ENCODE measurements around the gene RAB3C.
"Not testable (repeated sequence)": the region's sequence is repeated elsewhere in the genome, so short reads cannot be mapped to it uniquely, and the experiment has no call there.

The RAB3C gene

GRCh38 chr5:58675341-58675740, 92.5 kb downstream of the RAB3C start:
- no peak for DNase-seq (ENCODE audit: low spot score)

- no peak for DNase-seq (ENCODE audit: low spot score)
Observed at GRCh38 chr5:58677650-58678049, 94.8 kb downstream of the RAB3C start.

GRCh38 chr5:58680503-58680902, 97.6 kb downstream of the RAB3C start:
- DNase-seq (ENCODE audit: low spot score), result no peak

GRCh38 chr5:58681943-58682342, 99.1 kb downstream of the RAB3C start:
- no peak for DNase-seq (ENCODE audit: low spot score)

GRCh38 chr5:58683567-58683966, 100.7 kb downstream of the RAB3C start:
- DNase-seq (ENCODE audit: low spot score), result no peak

GRCh38 chr5:58687079-58687478, 104.2 kb downstream of the RAB3C start:
- DNase-seq (ENCODE audit: low spot score), result no peak

GRCh38 chr5:58687595-58687994, 104.7 kb downstream of the RAB3C start:
- no peak for DNase-seq (ENCODE audit: low spot score)

- not testable (repeated sequence) for DNase-seq (ENCODE audit: low spot score)
Observed at GRCh38 chr5:58699088-58699761, 116.3 kb downstream of the RAB3C start.

- no peak for DNase-seq (ENCODE audit: low spot score)
Observed at GRCh38 chr5:58699762-58700118, 116.9 kb downstream of the RAB3C start.

GRCh38 chr5:58703925-58704555, 121.2 kb downstream of the RAB3C start:
- no peak for DNase-seq (ENCODE audit: low spot score)

GRCh38 chr5:58706736-58707135, 123.9 kb downstream of the RAB3C start:
- no peak for DNase-seq (ENCODE audit: low spot score)

- no peak for DNase-seq (ENCODE audit: low spot score)
Observed at GRCh38 chr5:58708456-58708855, 125.6 kb downstream of the RAB3C start.

GRCh38 chr5:58710425-58710824, 127.5 kb downstream of the RAB3C start:
- not testable (repeated sequence) for DNase-seq (ENCODE audit: low spot score)

- DNase-seq (ENCODE audit: low spot score), result no peak
Observed at GRCh38 chr5:58710871-58711270, 128.0 kb downstream of the RAB3C start.

- DNase-seq (ENCODE audit: low spot score), result no peak
Observed at GRCh38 chr5:58711965-58712364, 129.1 kb downstream of the RAB3C start.

GRCh38 chr5:58714046-58714445, 131.2 kb downstream of the RAB3C start:
- no peak for DNase-seq (ENCODE audit: low spot score)

- no peak for DNase-seq (ENCODE audit: low spot score)
Observed at GRCh38 chr5:58715997-58716656, 133.3 kb downstream of the RAB3C start.

GRCh38 chr5:58716713-58717112, 133.8 kb downstream of the RAB3C start:
- DNase-seq (ENCODE audit: low spot score), result no peak

GRCh38 chr5:58717303-58718007, 134.6 kb downstream of the RAB3C start:
- no peak for DNase-seq (ENCODE audit: low spot score)

GRCh38 chr5:58718269-58718978, 135.5 kb downstream of the RAB3C start:
- no peak for DNase-seq (ENCODE audit: low spot score)

- DNase-seq (ENCODE audit: low spot score), result no peak
Observed at GRCh38 chr5:58722160-58722559, 139.3 kb downstream of the RAB3C start.

- DNase-seq (ENCODE audit: low spot score), result no peak
Observed at GRCh38 chr5:58724992-58725391, 142.1 kb downstream of the RAB3C start.
